ENCODE measurements around the gene RIT2. TPM values are rescaled to one million over a fixed set of nuclear protein-coding genes. Genes with fewer than 3 reads are reported as not detected.

The RIT2 gene
- total RNA-seq, 1 donor from 2014 or later: not detected

- DNase-seq (ENCODE audit: low spot score, unreplicated experiment): no peak
- H3K4me3 Mint-ChIP-seq (ENCODE audit: low read depth): no peak overlapping the region
- no peaks in the 10 kb centered on the region for H3K36me3 Mint-ChIP-seq (ENCODE audit: insufficient read depth)
- H3K27me3 Mint-ChIP-seq: no peaks in the 10 kb centered on the region
- H3K4me1 Mint-ChIP-seq (ENCODE audit: low read depth): no peaks in the 10 kb centered on the region
- H3K9me3 Mint-ChIP-seq (ENCODE audit: low read depth): no peaks in the 10 kb centered on the region
- H3K27ac Mint-ChIP-seq: no peak overlapping the region
- TF ChIP-seq CTCF (IDR thresholded peaks at IDR 0.05; ENCODE audit: unreplicated experiment): no peak
Observed at GRCh38 chr18:43158381-43158780, 42.9 kb upstream of the RIT2 start.

GRCh38 chr18:43155842-43156241 lies 40.4 kb upstream of the RIT2 start:
- Mint-ChIP-seq H3K27me3 (no peaks in the 10 kb centered on the region), H3K27ac (no peak overlapping the region), H3K4me3 (ENCODE audit: low read depth) (no peak overlapping the region), H3K36me3 (ENCODE audit: insufficient read depth) (no peaks in the 10 kb centered on the region), H3K4me1 (ENCODE audit: low read depth) (peaks cover 2% of the 10 kb centered on the region), H3K9me3 (ENCODE audit: low read depth) (no peaks in the 10 kb centered on the region)
- no peak for DNase-seq (ENCODE audit: low spot score, unreplicated experiment)
- no peak for TF ChIP-seq CTCF (IDR thresholded peaks at IDR 0.05; ENCODE audit: unreplicated experiment)

DNA sequence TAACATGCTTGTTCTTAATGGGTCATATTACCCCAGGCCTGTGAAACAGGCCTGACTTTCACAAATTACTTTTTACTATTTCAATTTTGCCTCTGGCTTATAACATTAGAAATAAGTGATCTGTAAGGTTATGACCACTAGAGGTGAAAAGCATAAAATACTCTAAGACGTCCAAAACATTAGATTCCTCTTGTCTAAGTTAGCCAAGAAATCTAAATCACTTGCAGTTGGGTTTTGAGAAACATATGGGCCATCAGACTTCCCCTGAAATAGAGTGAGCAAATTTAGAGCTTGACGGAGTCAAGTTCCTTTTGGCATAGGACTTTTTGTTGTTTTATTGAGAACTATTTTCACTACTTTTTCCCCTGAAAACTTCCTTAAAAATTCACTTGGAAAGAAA lies 32.7 kb upstream of the RIT2 start:
- Mint-ChIP-seq H3K27me3 (no peaks in the 10 kb centered on the region), H3K36me3 (ENCODE audit: insufficient read depth) (no peaks in the 10 kb centered on the region), H3K4me3 (ENCODE audit: low read depth) (no peak overlapping the region), H3K4me1 (ENCODE audit: low read depth) (peaks cover 2% of the 10 kb centered on the region), H3K9me3 (ENCODE audit: low read depth) (no peaks in the 10 kb centered on the region), H3K27ac (no peak overlapping the region)
- DNase-seq (ENCODE audit: low spot score, unreplicated experiment): no peak
- TF ChIP-seq CTCF (IDR thresholded peaks at IDR 0.05; ENCODE audit: unreplicated experiment): no peak

DNA sequence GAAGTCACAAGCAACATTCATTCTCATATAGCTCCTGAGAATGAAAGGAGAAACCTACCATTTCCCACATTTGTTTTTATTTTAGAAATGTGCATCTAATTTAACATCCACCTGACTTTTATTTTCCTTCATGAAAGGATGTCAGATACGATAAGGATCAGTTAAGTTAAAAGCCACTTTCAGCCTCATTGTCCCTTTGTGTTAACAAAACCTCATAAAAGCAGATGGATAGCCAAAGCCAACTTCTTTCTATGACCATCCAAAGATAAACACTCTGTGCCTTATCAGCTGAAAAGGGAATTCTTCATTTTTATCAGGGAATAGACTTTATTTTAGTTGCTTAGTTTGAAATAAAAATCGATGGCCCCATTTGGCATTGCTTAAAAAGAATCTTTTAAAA lies 25.7 kb upstream of the RIT2 start:
- DNase-seq (ENCODE audit: low spot score, unreplicated experiment): no peak
- Mint-ChIP-seq H3K4me1 (ENCODE audit: low read depth) (peaks cover 10% of the 10 kb centered on the region), H3K36me3 (ENCODE audit: insufficient read depth) (peaks cover 1% of the 10 kb centered on the region), H3K4me3 (ENCODE audit: low read depth) (no peak overlapping the region), H3K27ac (no peak overlapping the region), H3K9me3 (ENCODE audit: low read depth) (peaks cover 14% of the 10 kb centered on the region), H3K27me3 (no peaks in the 10 kb centered on the region)
- no peak for TF ChIP-seq CTCF (IDR thresholded peaks at IDR 0.05; ENCODE audit: unreplicated experiment)

DNA sequence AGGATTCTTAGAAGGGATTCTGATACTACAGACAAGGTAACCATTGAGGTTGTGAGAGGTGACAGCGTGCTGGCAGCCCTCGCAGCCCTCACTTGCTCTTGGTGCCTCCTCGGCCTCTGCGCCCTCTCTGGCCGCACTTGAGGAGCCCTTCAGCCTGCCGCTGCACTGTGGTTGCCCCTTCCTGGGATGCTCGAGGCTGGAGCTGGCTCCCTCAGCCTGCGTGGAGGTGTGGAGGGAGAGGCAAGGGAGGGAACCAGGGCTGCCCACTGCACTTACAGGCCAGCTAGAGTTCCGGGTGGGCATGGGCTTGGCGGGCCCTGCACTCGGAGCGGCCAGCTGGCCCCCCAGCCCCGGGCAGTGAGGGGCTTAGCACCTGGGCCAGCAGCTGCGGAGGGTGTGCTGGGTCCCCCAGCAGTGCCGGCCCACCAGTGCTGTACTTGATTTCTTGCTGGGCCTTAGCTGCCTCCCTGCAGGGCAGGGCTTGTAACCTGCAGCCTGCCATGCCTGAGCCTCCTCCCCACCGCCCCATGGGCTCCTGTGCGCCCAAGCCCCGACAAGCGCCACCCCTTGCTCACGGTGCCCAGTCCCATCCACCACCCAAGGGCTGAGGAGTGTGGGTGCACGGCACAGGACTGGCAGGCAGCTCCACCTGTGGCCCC lies 23.9 kb upstream of the RIT2 start:
- Mint-ChIP-seq H3K36me3 (ENCODE audit: insufficient read depth) (peaks cover 1% of the 10 kb centered on the region), H3K27me3 (no peaks in the 10 kb centered on the region), H3K4me3 (ENCODE audit: low read depth) (no peak overlapping the region), H3K4me1 (ENCODE audit: low read depth) (peaks cover 10% of the 10 kb centered on the region), H3K27ac (no peak overlapping the region), H3K9me3 (ENCODE audit: low read depth) (peaks cover 14% of the 10 kb centered on the region)
- TF ChIP-seq CTCF (IDR thresholded peaks at IDR 0.05; ENCODE audit: unreplicated experiment): no peak
- no peak for DNase-seq (ENCODE audit: low spot score, unreplicated experiment)
